H9 (cell line): ENCODE results near the gene PPARG. TPM values are rescaled to one million over a fixed set of nuclear protein-coding genes. Genes with fewer than 3 reads are reported as not detected.

ENCODE experiments used
- DNase-seq: peaks from one replicate; pipeline ENCODE4 v3.0.0-alpha.2; 2017
- H2AFZ ChIP-seq: one replicate; pipeline ENCODE4 v1.6.1; 2013; ENCODE audit warnings: mild to moderate bottlenecking, low read length, control low read depth, moderate library complexity
- H2AK5ac ChIP-seq: 2 replicates; pipeline ENCODE4 v1.6.1; 2013; ENCODE audit warnings: low read length, control low read depth, mixed read lengths; ENCODE audit not compliant: insufficient read length
- H2BK120ac ChIP-seq: one replicate; pipeline ENCODE4 v1.6.1; 2013; ENCODE audit warnings: low read depth, mild to moderate bottlenecking, low read length, control low read depth, inconsistent platforms; ENCODE audit not compliant: poor library complexity, severe bottlenecking
- H2BK12ac ChIP-seq: 2 replicates; pipeline ENCODE4 v1.6.1; 2013; ENCODE audit warnings: low read length, control low read depth, mixed read lengths, low read depth; ENCODE audit not compliant: insufficient read length
- H2BK15ac ChIP-seq: 2 replicates; pipeline ENCODE4 v1.6.1; 2013; ENCODE audit warnings: low read depth, low read length, control low read depth
- H2BK20ac ChIP-seq: one replicate; pipeline ENCODE4 v1.6.1; 2013; ENCODE audit warnings: low read depth, mild to moderate bottlenecking, low read length, control low read depth, inconsistent platforms; ENCODE audit not compliant: poor library complexity, severe bottlenecking
- H2BK5ac ChIP-seq: 2 replicates; pipeline ENCODE4 v1.6.1; 2013; ENCODE audit warnings: low read length, control low read depth, mixed read lengths; ENCODE audit not compliant: insufficient read length
- H3K14ac ChIP-seq: 2 replicates; pipeline ENCODE4 v1.6.1; 2013; ENCODE audit warnings: low read length, control low read depth; ENCODE audit not compliant: insufficient read depth
- H3K18ac ChIP-seq: 2 replicates; pipeline ENCODE4 v1.6.1; 2013; ENCODE audit warnings: low read depth, mild to moderate bottlenecking, mixed read lengths, low read length, control low read depth; ENCODE audit not compliant: insufficient read length
- H3K23ac ChIP-seq: 2 replicates; pipeline ENCODE4 v1.6.1; 2013; ENCODE audit warnings: low read length, control low read depth, mixed read lengths, low read depth; ENCODE audit not compliant: insufficient read length
- H3K23me2 ChIP-seq: 2 replicates; pipeline ENCODE4 v1.6.1; 2013; ENCODE audit warnings: low read depth, mild to moderate bottlenecking, mixed read lengths, low read length, control low read depth; ENCODE audit not compliant: insufficient read length, poor library complexity, severe bottlenecking
- H3K27ac ChIP-seq: 2 replicates; pipeline ENCODE4 v1.5.1; 2013; ENCODE audit warnings: low read length, control low read depth, mixed read lengths, low read depth; ENCODE audit not compliant: insufficient read length
- H3K27me3 ChIP-seq: 2 replicates; pipeline ENCODE4 v1.6.1; 2013; ENCODE audit warnings: low read length, control low read depth, inconsistent platforms; ENCODE audit not compliant: insufficient read depth
- H3K4ac ChIP-seq: 2 replicates; pipeline ENCODE4 v1.6.1; 2013; ENCODE audit warnings: low read depth, mild to moderate bottlenecking, control low read depth, inconsistent platforms, low read length, moderate library complexity
- H3K4me1 ChIP-seq: 2 replicates; pipeline ENCODE4 v1.6.1; 2013; ENCODE audit warnings: low read length, control low read depth, inconsistent platforms; ENCODE audit not compliant: insufficient read depth
- H3K4me2 ChIP-seq: 2 replicates; pipeline ENCODE4 v1.6.1; 2013; ENCODE audit warnings: low read length, control low read depth, mixed read lengths; ENCODE audit not compliant: insufficient read length, insufficient read depth
- H3K56ac ChIP-seq: 2 replicates; pipeline ENCODE4 v1.6.1; 2013; ENCODE audit warnings: low read depth, mild to moderate bottlenecking, mixed read lengths, low read length, control low read depth; ENCODE audit not compliant: insufficient read length
- H3K79me1 ChIP-seq: 2 replicates; pipeline ENCODE4 v1.6.1; 2013; ENCODE audit warnings: low read depth, mild to moderate bottlenecking, moderate library complexity, low read length, control low read depth, inconsistent platforms; ENCODE audit not compliant: insufficient read depth, poor library complexity, severe bottlenecking
- H3K79me2 ChIP-seq: 2 replicates; pipeline ENCODE4 v1.6.1; 2013; ENCODE audit warnings: low read length, control low read depth, inconsistent platforms; ENCODE audit not compliant: insufficient read depth
- H3K9ac ChIP-seq: 2 replicates; pipeline ENCODE4 v1.6.1; 2013; ENCODE audit warnings: low read length, control low read depth, mixed read lengths; ENCODE audit not compliant: insufficient read length; ENCODE audit errors: extremely low read depth
- H3K9me3 ChIP-seq: one replicate; pipeline ENCODE4 v1.6.1; 2013; ENCODE audit warnings: low read depth, low read length, inconsistent platforms; ENCODE audit not compliant: control insufficient read depth
- H3T11ph ChIP-seq: one replicate; pipeline ENCODE4 v1.6.1; 2013; ENCODE audit warnings: mild to moderate bottlenecking, low read length, control low read depth, inconsistent platforms
- H4K20me1 ChIP-seq: one replicate; pipeline ENCODE4 v1.6.1; 2013; ENCODE audit not compliant: control insufficient read depth, insufficient read length, insufficient read depth
- H4K5ac ChIP-seq: 2 replicates; pipeline ENCODE4 v1.6.1; 2013; ENCODE audit warnings: low read depth, mild to moderate bottlenecking, mixed read lengths, low read length, control low read depth; ENCODE audit not compliant: insufficient read length
- H4K8ac ChIP-seq: replicated peaks from 2 replicates; pipeline ENCODE4 v1.6.1; 2013; ENCODE audit warnings: low read length, control low read depth, mixed read lengths, low read depth; ENCODE audit not compliant: insufficient read length
- H4K91ac ChIP-seq: 2 replicates; pipeline ENCODE4 v1.6.1; 2013; ENCODE audit warnings: low read depth, mild to moderate bottlenecking, moderate library complexity, mixed read lengths, low read length, control low read depth; ENCODE audit not compliant: insufficient read length
- H3K27ac Mint-ChIP-seq, 3 experiments: 2 replicates in 2 of 3; 3 replicates in 1 of 3; pipeline ENCODE4 v1.8.0; 2020 to 2021; ENCODE audit warnings: mixed read lengths in 3 of 3, mild to moderate bottlenecking in 1 of 3, moderate library complexity in 1 of 3
- H3K27me3 Mint-ChIP-seq: 2 replicates; pipeline ENCODE4 v1.8.0; 2021; ENCODE audit warnings: low read depth, mild to moderate bottlenecking, moderate library complexity, mixed read lengths
- H3K36me3 Mint-ChIP-seq, 3 experiments: 2 replicates in 2 of 3; 3 replicates in 1 of 3; pipeline ENCODE4 v1.8.0; 2020 to 2021; ENCODE audit warnings: low read depth in 3 of 3, mixed read lengths in 3 of 3; ENCODE audit not compliant: insufficient read depth in 1 of 3
- H3K4me1 Mint-ChIP-seq, 2 experiments: 2 replicates each; pipeline ENCODE4 v1.8.0; 2020; ENCODE audit warnings: mixed read lengths in 2 of 2
- H3K4me3 Mint-ChIP-seq, 2 experiments: 2 replicates in 1 of 2; 3 replicates in 1 of 2; pipeline ENCODE4 v1.8.0; 2020 to 2021; ENCODE audit warnings: mild to moderate bottlenecking in 2 of 2, mixed read lengths in 2 of 2, moderate library complexity in 1 of 2
- H3K9me3 Mint-ChIP-seq, 2 experiments: 2 replicates in 1 of 2; 3 replicates in 1 of 2; pipeline ENCODE4 v1.8.0; 2020; ENCODE audit warnings: mild to moderate bottlenecking in 2 of 2, mixed read lengths in 2 of 2, moderate library complexity in 1 of 2
- WGBS: extraction: QIAGEN DNeasy Blood & Tissue Kit; methylation state at CpG from one replicate; pipeline ENCODE4 v1.1.7; 2013; ENCODE audit warnings: missing lambda C conversion rate, low lambda C conversion rate, mixed read lengths; ENCODE audit not compliant: insufficient read length; ENCODE audit errors: extremely low coverage; 5-methylcytosine and 5-hydroxymethylcytosine counted together
- total RNA-seq: library from RNA; stranded (reverse); gene quantifications from 2 replicates; pipeline ENCODE4 v1.2.1, GENCODE V29; 2021
- TF ChIP-seq, protein P1 (sequence below): fragments of 200-600 bp; sonication (generic); conservative IDR thresholded peaks from 3 replicates; pipeline ENCODE4 v1.8.0; 2021; ENCODE audit warnings: antibody characterized with exemption, mild to moderate bottlenecking

The PPARG gene
- total RNA-seq, 1 experiment from 2014 or later: 0.42 TPM

GRCh38 chr3:12471241-12471640, 182.4 kb downstream of the PPARG start:
- no peak overlapping the region for H2AFZ ChIP-seq
- H3K9ac ChIP-seq: no peak overlapping the region
- H3K79me1 ChIP-seq: no peaks in the 10 kb centered on the region
- no peak overlapping the region for H2BK20ac ChIP-seq
- no peaks in the 10 kb centered on the region for H3K27me3 ChIP-seq
- no peak for DNase-seq
- no peak overlapping the region for H2BK15ac ChIP-seq
- Mint-ChIP-seq H3K27me3 (no peaks in the 10 kb centered on the region; the same call in 1 of the 2 replicates), H3K27ac (no peak overlapping the region), H3K9me3 (peaks cover 0 to 2% of the 10 kb centered on the region in 2 experiments; a peak in 1 of 5 replicates), H3K36me3 (no peaks in the 10 kb centered on the region), H3K4me3 (no peak overlapping the region), H3K4me1 (peaks cover 13 to 20% of the 10 kb centered on the region in 2 experiments)
- H3K18ac ChIP-seq: no peak overlapping the region
- no peaks in the 10 kb centered on the region for H3K79me2 ChIP-seq
- H3K9me3 ChIP-seq: no peaks in the 10 kb centered on the region
- no peak overlapping the region for H2BK12ac ChIP-seq
- no peak overlapping the region for H3K56ac ChIP-seq
- TF ChIP-seq, protein P1, sequence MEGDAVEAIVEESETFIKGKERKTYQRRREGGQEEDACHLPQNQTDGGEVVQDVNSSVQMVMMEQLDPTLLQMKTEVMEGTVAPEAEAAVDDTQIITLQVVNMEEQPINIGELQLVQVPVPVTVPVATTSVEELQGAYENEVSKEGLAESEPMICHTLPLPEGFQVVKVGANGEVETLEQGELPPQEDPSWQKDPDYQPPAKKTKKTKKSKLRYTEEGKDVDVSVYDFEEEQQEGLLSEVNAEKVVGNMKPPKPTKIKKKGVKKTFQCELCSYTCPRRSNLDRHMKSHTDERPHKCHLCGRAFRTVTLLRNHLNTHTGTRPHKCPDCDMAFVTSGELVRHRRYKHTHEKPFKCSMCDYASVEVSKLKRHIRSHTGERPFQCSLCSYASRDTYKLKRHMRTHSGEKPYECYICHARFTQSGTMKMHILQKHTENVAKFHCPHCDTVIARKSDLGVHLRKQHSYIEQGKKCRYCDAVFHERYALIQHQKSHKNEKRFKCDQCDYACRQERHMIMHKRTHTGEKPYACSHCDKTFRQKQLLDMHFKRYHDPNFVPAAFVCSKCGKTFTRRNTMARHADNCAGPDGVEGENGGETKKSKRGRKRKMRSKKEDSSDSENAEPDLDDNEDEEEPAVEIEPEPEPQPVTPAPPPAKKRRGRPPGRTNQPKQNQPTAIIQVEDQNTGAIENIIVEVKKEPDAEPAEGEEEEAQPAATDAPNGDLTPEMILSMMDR: peak; percentile 28; the same call in 2 of the 3 replicates
- no CpG with 5 or more reads among the region's 11 CpGs for WGBS
- no peak overlapping the region for H3K4me2 ChIP-seq
- H3K23ac ChIP-seq: no peak overlapping the region
- H3K27ac ChIP-seq: no peak overlapping the region
- no peaks in the 10 kb centered on the region for H4K20me1 ChIP-seq
- no peak overlapping the region for H2BK120ac ChIP-seq
- H4K91ac ChIP-seq: no peak overlapping the region
- no peak overlapping the region for H3K4ac ChIP-seq
- no peak overlapping the region for H4K5ac ChIP-seq
- no peak overlapping the region for H2BK5ac ChIP-seq
- H3T11ph ChIP-seq: no peak overlapping the region
- H4K8ac ChIP-seq: no peak overlapping the region
- no peak overlapping the region for H3K14ac ChIP-seq
- H2AK5ac ChIP-seq: no peak overlapping the region
- H3K23me2 ChIP-seq: no peaks in the 10 kb centered on the region
- H3K4me1 ChIP-seq: no peaks in the 10 kb centered on the region
